SH-SY5Y (cell line): ENCODE data around the gene LYPLAL1.

Source experiments
- GATA2 ChIP-seq: IDR thresholded peaks from 2 replicates; pipeline ENCODE4 v1.6.1; 2011; ENCODE audit warnings: mild to moderate bottlenecking, low read depth, low read length
- GATA3 ChIP-seq: IDR thresholded peaks from 2 replicates; pipeline ENCODE4 v1.6.1; 2011; ENCODE audit warnings: low read depth, mild to moderate bottlenecking, low read length, moderate library complexity

- TF ChIP-seq GATA2 = no peak
- no peak for TF ChIP-seq GATA3
These were observed 12.3 kb upstream of the LYPLAL1 start for GRCh38 chr1:219161371-219161770.
